IMR-90 (cell line): ENCODE results near the gene NUDCD3. TPM values are rescaled to one million over a fixed set of nuclear protein-coding genes. Genes with fewer than 3 reads are reported as not detected.

Experiments
- ATAC-seq: fragments of 200-7000 bp; cut with Tn5 transposase; 2 replicates; pipeline ENCODE4 v1.9.1; 2020; ENCODE audit warnings: low read depth, mild to moderate bottlenecking, moderate library complexity
- BruUV-seq: library from RNA; stranded (reverse); fragments of 400-500 nt; replicated peaks from 2 replicates; lab custom pipeline; 2021; lab: Mats Ljungman, UMichigan
- CTCF ChIA-PET: fragments of 300-600 bp; formaldehyde crosslinking; extraction: SDS; loops from one replicate; lab custom pipeline; 2021; ENCODE audit warnings: antibody characterized with exemption; lab: Yijun Ruan, JAX
- POLR2A ChIA-PET: fragments of 300-600 bp; sonication (Branson Sonifier 250); formaldehyde crosslinking; loops from one replicate; lab custom pipeline; 2022; ENCODE audit warnings: antibody characterized with exemption; ENCODE audit not compliant: unreplicated experiment; lab: Charles Lee
- DNase-seq: peaks from one replicate; pipeline ENCODE4 v3.0.0; 2013
- H2AFZ ChIP-seq: replicated peaks from 2 replicates; pipeline ENCODE3; 2013; ENCODE audit warnings: low read length, mild to moderate bottlenecking; ENCODE audit not compliant: poor library complexity
- H2AK5ac ChIP-seq: 2 replicates; pipeline ENCODE4 v1.6.1; 2013; ENCODE audit warnings: low read depth, low read length, inconsistent platforms
- H2AK9ac ChIP-seq: replicated peaks from 2 replicates; pipeline ENCODE3; 2013; ENCODE audit warnings: mild to moderate bottlenecking, low read depth, low read length, moderate library complexity; ENCODE audit not compliant: poor library complexity
- H2BK120ac ChIP-seq: 2 replicates; pipeline ENCODE4 v1.6.1; 2013; ENCODE audit warnings: low read depth, low read length, inconsistent platforms
- H2BK15ac ChIP-seq: 3 replicates; pipeline ENCODE4 v1.6.1; 2013; ENCODE audit warnings: low read depth, low read length, inconsistent platforms
- H2BK20ac ChIP-seq: 2 replicates; pipeline ENCODE4 v1.6.1; 2013; ENCODE audit warnings: low read depth, mild to moderate bottlenecking, inconsistent platforms, low read length, moderate library complexity
- H2BK5ac ChIP-seq: 2 replicates; pipeline ENCODE4 v1.6.1; 2013; ENCODE audit warnings: mild to moderate bottlenecking, low read depth, low read length, inconsistent platforms; ENCODE audit not compliant: poor library complexity, severe bottlenecking
- H3K14ac ChIP-seq: replicated peaks from 2 replicates; pipeline ENCODE4 v1.6.1; 2013; ENCODE audit warnings: low read depth, low read length, inconsistent platforms
- H3K18ac ChIP-seq: 2 replicates; pipeline ENCODE4 v1.6.1; 2013; ENCODE audit warnings: low read depth, low read length, control low read depth
- H3K23ac ChIP-seq: 2 replicates; pipeline ENCODE4 v1.6.1; 2013; ENCODE audit warnings: low read depth, low read length, inconsistent platforms
- H3K27ac ChIP-seq: 2 replicates; pipeline ENCODE4 v1.5.1; 2013; ENCODE audit warnings: mild to moderate bottlenecking, control low read depth, low read length; ENCODE audit not compliant: insufficient read depth
- H3K27me3 ChIP-seq: 2 replicates; pipeline ENCODE4 v1.6.1; 2013; ENCODE audit warnings: low read length; ENCODE audit not compliant: control insufficient read depth, insufficient read depth
- H3K36me3 ChIP-seq: 2 replicates; pipeline ENCODE4 v1.6.1; 2013; ENCODE audit warnings: low read length, mixed read lengths; ENCODE audit not compliant: control insufficient read depth, insufficient read depth
- H3K4ac ChIP-seq: 2 replicates; pipeline ENCODE4 v1.6.1; 2013; ENCODE audit warnings: low read depth, low read length, inconsistent platforms
- H3K4me1 ChIP-seq: 2 replicates; pipeline ENCODE4 v1.6.1; 2013; ENCODE audit warnings: low read length, mixed read lengths; ENCODE audit not compliant: control insufficient read depth, insufficient read depth
- H3K4me2 ChIP-seq: 2 replicates; pipeline ENCODE4 v1.6.1; 2013; ENCODE audit warnings: low read depth, mild to moderate bottlenecking, control low read depth, low read length, moderate library complexity
- H3K4me3 ChIP-seq: 2 replicates; pipeline ENCODE4 v1.5.1; 2013; ENCODE audit warnings: low read depth, mild to moderate bottlenecking, control low read depth, low read length, moderate library complexity; ENCODE audit not compliant: insufficient read depth
- H3K56ac ChIP-seq: 2 replicates; pipeline ENCODE4 v1.6.1; 2013; ENCODE audit warnings: low read length, inconsistent platforms; ENCODE audit not compliant: insufficient read depth; ENCODE audit errors: extremely low read depth
- H3K79me1 ChIP-seq, 2 experiments: 2 replicates each; pipeline ENCODE4 v1.6.1; 2013; ENCODE audit warnings: low read length in 2 of 2, inconsistent platforms in 1 of 2, low read depth in 1 of 2
- H3K9ac ChIP-seq: 2 replicates; pipeline ENCODE4 v1.6.1; 2013; ENCODE audit warnings: low read depth, low read length, control low read depth
- H3K9me1 ChIP-seq: 2 replicates; pipeline ENCODE4 v1.6.1; 2013; ENCODE audit warnings: low read length, inconsistent platforms; ENCODE audit not compliant: insufficient read depth
- H3K9me3 ChIP-seq: 2 replicates; pipeline ENCODE4 v1.6.1; 2013; ENCODE audit warnings: low read length; ENCODE audit not compliant: control insufficient read depth, insufficient read depth
- H4K20me1 ChIP-seq: 2 replicates; pipeline ENCODE4 v1.6.1; 2013; ENCODE audit warnings: low read length, inconsistent platforms; ENCODE audit not compliant: insufficient read depth
- H4K5ac ChIP-seq: 2 replicates; pipeline ENCODE4 v1.6.1; 2013; ENCODE audit warnings: mild to moderate bottlenecking, low read depth, low read length, control low read depth
- H4K8ac ChIP-seq, 2 experiments: 2 replicates each; pipeline ENCODE4 v1.6.1; 2013; ENCODE audit warnings: low read depth in 2 of 2, low read length in 2 of 2, control low read depth in 1 of 2, inconsistent platforms in 1 of 2
- H4K91ac ChIP-seq: 2 replicates; pipeline ENCODE4 v1.6.1; 2013; ENCODE audit warnings: low read depth, low read length, inconsistent platforms; ENCODE audit not compliant: insufficient read depth
- BHLHE40 ChIP-seq: fragments of 150-350 bp; IDR thresholded peaks from 2 replicates; pipeline ENCODE4 v1.6.1; 2016; ENCODE audit warnings: mild to moderate bottlenecking, low read depth, low read length
- CEBPB ChIP-seq: IDR thresholded peaks from 2 replicates; pipeline ENCODE4 v1.6.1; 2012; ENCODE audit warnings: low read depth, low read length, improper control_type of control experiment
- CHD1 ChIP-seq: IDR thresholded peaks from 2 replicates; pipeline ENCODE4 v1.6.1; 2012; ENCODE audit warnings: low read depth, low read length, improper control_type of control experiment
- FOS ChIP-seq: fragments of 150-350 bp; IDR thresholded peaks from 2 replicates; pipeline ENCODE4 v1.6.1; 2016; ENCODE audit warnings: low read depth, low read length
- MAFK ChIP-seq: IDR thresholded peaks from 2 replicates; pipeline ENCODE4 v1.6.1; 2012; ENCODE audit warnings: low read depth, low read length, improper control_type of control experiment
- MAZ ChIP-seq: IDR thresholded peaks from 2 replicates; pipeline ENCODE4 v1.6.1; 2012; ENCODE audit warnings: low read depth, mild to moderate bottlenecking, low read length, improper control_type of control experiment, moderate library complexity, borderline replicate concordance
- NFE2L2 ChIP-seq: fragments of 150-350 bp; IDR thresholded peaks from 2 replicates; pipeline ENCODE4 v1.6.1; 2016; ENCODE audit warnings: low read depth, mild to moderate bottlenecking, low read length
- POLR2A ChIP-seq: IDR thresholded peaks from 2 replicates; pipeline ENCODE4 v1.6.1; 2012; ENCODE audit warnings: mild to moderate bottlenecking, low read depth, low read length
- RAD21 ChIP-seq: IDR thresholded peaks from 2 replicates; pipeline ENCODE4 v1.6.1; 2012; ENCODE audit warnings: low read length, improper control_type of control experiment
- RCOR1 ChIP-seq: IDR thresholded peaks from 2 replicates; pipeline ENCODE4 v1.6.1; 2012; ENCODE audit warnings: mild to moderate bottlenecking, low read length, improper control_type of control experiment; ENCODE audit not compliant: insufficient replicate concordance
- RFX5 ChIP-seq: IDR thresholded peaks from 2 replicates; pipeline ENCODE4 v1.8.0; 2012; ENCODE audit warnings: low read depth, mild to moderate bottlenecking, low read length, moderate library complexity
- SMC3 ChIP-seq: fragments of 150-350 bp; IDR thresholded peaks from 2 replicates; pipeline ENCODE4 v1.6.1; 2016; ENCODE audit warnings: low read depth, mild to moderate bottlenecking, antibody characterized with exemption, low read length, moderate library complexity
- USF2 ChIP-seq: fragments of 150-350 bp; IDR thresholded peaks from 2 replicates; pipeline ENCODE4 v1.6.1; 2017; ENCODE audit warnings: mild to moderate bottlenecking, antibody characterized with exemption, low read length, low read depth
- WGBS, 2 experiments: methylation state at CpG; one replicate each; pipeline versions ENCODE4 v1.1.5 to v1.1.7; 2013; ENCODE audit warnings: missing lambda C conversion rate in 2 of 2; ENCODE audit not compliant: insufficient read length in 1 of 2; ENCODE audit errors: extremely low coverage in 2 of 2; 5-methylcytosine and 5-hydroxymethylcytosine counted together
- dilution Hi-C: fragments of 300-500 bp; cut with HindIII; formaldehyde crosslinking; loops from one replicate; pipeline ENCODE4 v1.14.3; 2018; ENCODE audit warnings: low sequenced_read_pairs; ENCODE audit not compliant: unreplicated experiment
- in situ Hi-C: fragments of 300-500 bp; cut with MboI; formaldehyde crosslinking; loops from 3 replicates; pipeline ENCODE4 v1.14.3; 2019; ENCODE audit warnings: low sequenced_read_pairs, inconsistent platforms, mixed read lengths
- intact Hi-C: fragments of 100-400 bp; cut with micrococcal nuclease; formaldehyde crosslinking; loops from 2 replicates; pipeline ENCODE4 v1.10.0; 2022
- polyA plus RNA-seq, 3 experiments: library from polyadenylated mRNA; depleted of rRNA; stranded (reverse); fragments of >200 nt; gene quantifications; 2 replicates each; pipeline ENCODE4 v1.2.3, GENCODE V29; 2012; ENCODE audit warnings: low replicate concordance in 1 of 3
- total RNA-seq: library from RNA; depleted of rRNA; stranded (reverse); fragments of >200 nt; gene quantifications from 2 replicates; pipeline ENCODE4 v1.2.3, GENCODE V29; 2012
- TF ChIP-seq, protein P1 (sequence below): conservative IDR thresholded peaks from 2 replicates; pipeline ENCODE4 v1.5.1; 2012; ENCODE audit warnings: mild to moderate bottlenecking, low read depth, low read length, improper control_type of control experiment
- TF ChIP-seq, protein P2 (sequence below): fragments of 150-350 bp; IDR thresholded peaks from 2 replicates; pipeline ENCODE4 v1.6.1; 2016; ENCODE audit warnings: low read depth, mild to moderate bottlenecking, low read length, moderate library complexity, borderline replicate concordance

The NUDCD3 gene
- total and polyA plus RNA-seq, 2 of the 4 experiments (the other 2 are of a cell fraction) = 49.5 to 76.0 TPM

- Histone ChIP-seq H3K14ac (no peak overlapping the region), H3K4ac (no peak overlapping the region), H2AK5ac (no peak overlapping the region), H2AK9ac (no peak overlapping the region), H3K9me1 (no peaks in the 10 kb centered on the region; the same call in 1 of the 2 replicates), H2AFZ (no peak overlapping the region), H4K5ac (no peak overlapping the region), H3K4me1 (no peaks in the 10 kb centered on the region), H2BK5ac (no peak overlapping the region), H3K56ac (no peak overlapping the region), H3K23ac (no peak overlapping the region), H3K27me3 (peaks cover 14% of the 10 kb centered on the region), H3K18ac (no peak overlapping the region), H3K36me3 (no peaks in the 10 kb centered on the region), H4K91ac (no peak overlapping the region), H2BK15ac (no peak overlapping the region), H3K9me3 (peaks cover 7% of the 10 kb centered on the region), H2BK20ac (no peak overlapping the region), H4K20me1 (no peaks in the 10 kb centered on the region), H3K4me2 (no peak overlapping the region), H3K27ac (no peak overlapping the region), H2BK120ac (no peak overlapping the region), H3K79me1 (no peaks in the 10 kb centered on the region), H4K8ac (no peak overlapping the region), H3K4me3 (no peak overlapping the region), H3K9ac (no peak overlapping the region)
- no peak for ATAC-seq
- in situ Hi-C loops = no loop called here
- dilution Hi-C loops = no loop called here
- CTCF ChIA-PET = interaction anchor here (1.5 kb wide), 1 partner anchor 23 kb away, joined by 4 read pairs; no protein-coding TSS in a partner anchor
- 17% methylated on average over 1 of the region's 4 CpGs; no CpG with 5 or more reads in 1 of the 2 experiments for WGBS, 2 experiments
- TF ChIP-seq FOS (no peak), RAD21 (no peak), POLR2A (no peak), MAZ (no peak), CEBPB (no peak), MAFK (no peak), USF2 (no peak), RFX5 (no peak), CHD1 (no peak), RCOR1 (no peak), NFE2L2 (no peak), BHLHE40 (no peak), SMC3 (no peak)
- TF ChIP-seq, protein P1, sequence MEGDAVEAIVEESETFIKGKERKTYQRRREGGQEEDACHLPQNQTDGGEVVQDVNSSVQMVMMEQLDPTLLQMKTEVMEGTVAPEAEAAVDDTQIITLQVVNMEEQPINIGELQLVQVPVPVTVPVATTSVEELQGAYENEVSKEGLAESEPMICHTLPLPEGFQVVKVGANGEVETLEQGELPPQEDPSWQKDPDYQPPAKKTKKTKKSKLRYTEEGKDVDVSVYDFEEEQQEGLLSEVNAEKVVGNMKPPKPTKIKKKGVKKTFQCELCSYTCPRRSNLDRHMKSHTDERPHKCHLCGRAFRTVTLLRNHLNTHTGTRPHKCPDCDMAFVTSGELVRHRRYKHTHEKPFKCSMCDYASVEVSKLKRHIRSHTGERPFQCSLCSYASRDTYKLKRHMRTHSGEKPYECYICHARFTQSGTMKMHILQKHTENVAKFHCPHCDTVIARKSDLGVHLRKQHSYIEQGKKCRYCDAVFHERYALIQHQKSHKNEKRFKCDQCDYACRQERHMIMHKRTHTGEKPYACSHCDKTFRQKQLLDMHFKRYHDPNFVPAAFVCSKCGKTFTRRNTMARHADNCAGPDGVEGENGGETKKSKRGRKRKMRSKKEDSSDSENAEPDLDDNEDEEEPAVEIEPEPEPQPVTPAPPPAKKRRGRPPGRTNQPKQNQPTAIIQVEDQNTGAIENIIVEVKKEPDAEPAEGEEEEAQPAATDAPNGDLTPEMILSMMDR = no peak
- TF ChIP-seq, protein P2, sequence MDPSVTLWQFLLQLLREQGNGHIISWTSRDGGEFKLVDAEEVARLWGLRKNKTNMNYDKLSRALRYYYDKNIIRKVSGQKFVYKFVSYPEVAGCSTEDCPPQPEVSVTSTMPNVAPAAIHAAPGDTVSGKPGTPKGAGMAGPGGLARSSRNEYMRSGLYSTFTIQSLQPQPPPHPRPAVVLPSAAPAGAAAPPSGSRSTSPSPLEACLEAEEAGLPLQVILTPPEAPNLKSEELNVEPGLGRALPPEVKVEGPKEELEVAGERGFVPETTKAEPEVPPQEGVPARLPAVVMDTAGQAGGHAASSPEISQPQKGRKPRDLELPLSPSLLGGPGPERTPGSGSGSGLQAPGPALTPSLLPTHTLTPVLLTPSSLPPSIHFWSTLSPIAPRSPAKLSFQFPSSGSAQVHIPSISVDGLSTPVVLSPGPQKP = no peak
- BruUV-seq = no TSS peak
- DNase-seq = no peak
- intact Hi-C loops = no loop called here
- POLR2A ChIA-PET = no interaction called here
Measured at GRCh38 chr7:44511863-44512468, 21.5 kb upstream of the NUDCD3 start.
